ENCODE measurements around the gene MSTN. TPM values are rescaled to one million over a fixed set of nuclear protein-coding genes. Genes with fewer than 3 reads are reported as not detected.

The MSTN gene
- 0.85 TPM for total RNA-seq

DNA sequence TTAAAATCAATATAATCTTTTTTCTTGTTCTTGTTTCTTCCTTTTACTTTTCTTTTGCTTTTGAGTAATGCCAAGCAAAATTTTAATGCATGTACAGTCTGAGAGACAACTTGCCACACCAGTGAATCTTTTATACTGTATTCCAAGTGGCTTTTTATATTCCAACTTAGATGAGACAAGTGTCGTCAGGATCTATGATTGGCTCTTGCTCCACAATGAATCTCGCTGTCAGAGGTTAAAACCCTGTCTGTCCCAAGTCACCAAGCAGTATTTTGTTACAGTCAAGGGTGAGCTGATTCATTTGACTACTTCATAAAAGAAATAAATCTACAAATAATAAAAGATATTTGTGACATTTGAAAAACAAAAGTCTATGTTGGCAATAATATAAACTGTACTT, at the start of gene MSTN:
MSTN (minus strand) TSS at position 129 of the 400 bp plus-strand sequence. CDS start 133 bp downstream, outside the sequence.
- DNase-seq (ENCODE audit: low spot score) (no peak), ATAC-seq (no peak)
- intact Hi-C loops (cut with DNase I) = no loop called here

DNA sequence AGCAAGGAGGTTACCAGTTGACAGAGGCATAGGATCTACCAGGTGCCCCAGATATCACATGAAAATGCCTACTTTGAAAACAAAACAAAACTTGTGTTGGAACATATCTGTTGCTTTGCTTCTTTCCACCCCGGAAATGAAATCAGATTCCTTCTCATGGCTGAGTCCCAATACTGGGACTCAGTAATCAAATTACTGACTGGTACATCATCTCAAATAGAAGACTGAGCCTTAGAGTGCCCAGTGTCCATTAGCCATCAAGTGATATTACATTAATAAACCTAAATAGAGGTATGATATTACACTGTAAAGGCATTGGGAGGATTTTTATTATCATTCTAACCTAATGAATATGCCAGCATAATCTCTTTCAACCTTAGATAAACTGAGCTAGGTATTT, 48.6 kb upstream of the MSTN start:
- DNase-seq (ENCODE audit: low spot score) (no peak), ATAC-seq (no peak)
- intact Hi-C loops (cut with DNase I) = no loop called here

DNA sequence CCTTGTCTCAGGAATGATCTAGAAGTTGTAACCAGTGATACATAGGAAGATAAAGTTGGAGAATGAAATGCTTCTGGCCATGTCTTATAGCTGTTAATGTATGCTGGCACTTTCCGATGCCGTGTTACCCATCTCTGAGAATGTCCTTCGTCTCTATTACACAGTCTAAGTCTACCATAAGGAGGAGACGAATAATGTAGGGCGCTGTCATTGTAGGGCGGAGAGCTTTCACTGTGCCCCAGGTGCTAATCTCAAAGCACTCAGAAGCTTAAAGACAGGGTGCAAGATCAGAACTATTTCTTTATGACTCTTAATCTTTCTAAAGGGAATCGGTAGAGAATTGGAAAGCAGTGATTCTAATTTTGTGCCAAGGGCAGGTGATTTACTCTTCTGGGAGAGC, 48.2 kb upstream of the MSTN start:
- ATAC-seq (no peak), DNase-seq (ENCODE audit: low spot score) (no peak)
- intact Hi-C loops (cut with DNase I) = no loop called here

DNA sequence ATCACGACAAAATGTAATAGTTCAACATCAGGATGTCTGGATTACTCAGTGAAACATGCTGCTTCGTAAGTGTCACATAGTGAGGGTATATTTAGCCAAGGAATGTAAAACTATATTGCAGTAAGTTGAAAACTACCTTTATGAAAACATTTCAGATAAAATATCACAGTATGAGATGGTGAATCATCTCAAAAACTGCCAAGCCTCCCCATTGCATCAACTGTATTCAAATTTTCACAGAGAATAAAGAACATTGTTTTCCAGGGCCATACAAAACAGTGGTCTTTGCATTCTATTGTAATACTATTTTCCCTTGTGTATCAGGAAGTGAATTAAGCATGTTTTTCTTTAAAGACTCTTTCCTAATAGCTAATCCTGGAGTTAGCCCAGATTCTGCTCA, 47.6 kb upstream of the MSTN start:
- intact Hi-C loops (cut with DNase I) = no loop called here
- no peak for DNase-seq (ENCODE audit: low spot score)
- ATAC-seq = no peak

DNA sequence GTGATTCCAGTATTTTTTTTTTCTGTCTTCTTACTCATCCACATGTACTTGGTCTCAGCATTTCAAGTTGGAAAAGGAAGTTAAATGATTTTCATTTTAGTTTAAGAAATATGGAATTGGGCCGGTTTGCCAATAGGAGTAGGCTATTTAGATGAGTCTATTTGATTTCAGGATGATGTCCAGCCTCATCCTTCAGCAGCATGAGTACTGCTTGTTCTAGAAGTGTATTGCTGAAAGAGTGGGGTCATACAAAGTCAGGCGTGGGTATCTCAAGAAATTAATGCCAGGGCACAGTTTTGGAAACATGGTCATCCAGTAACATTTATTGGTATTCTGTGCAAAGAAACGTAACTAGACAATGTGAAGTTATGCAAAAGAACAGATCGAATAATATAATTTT, 44.9 kb upstream of the MSTN start:
- DNase-seq (ENCODE audit: low spot score) (no peak), ATAC-seq (no peak)
- intact Hi-C loops (cut with DNase I) = no loop called here

DNA sequence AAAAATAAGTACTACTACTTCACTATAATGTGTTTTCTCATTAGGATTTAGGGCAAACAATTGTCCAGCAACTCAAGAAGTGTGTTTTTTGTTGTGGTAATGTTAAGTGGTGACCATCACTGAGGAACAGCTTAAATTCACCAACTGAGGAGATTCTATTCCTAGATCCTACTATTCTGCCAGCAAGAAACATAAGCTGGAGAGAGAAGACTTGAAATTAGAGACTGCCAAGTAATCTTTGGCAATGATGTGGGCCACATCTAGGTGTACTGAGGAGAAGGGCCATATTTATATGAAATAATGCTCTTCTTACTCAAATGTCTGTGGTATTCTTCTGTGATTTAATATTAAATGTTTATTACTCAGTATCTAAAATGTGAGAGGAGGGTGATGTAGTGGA, 44.3 kb upstream of the MSTN start:
- intact Hi-C loops (cut with DNase I) = no loop called here
- no peak for DNase-seq (ENCODE audit: low spot score)

DNA sequence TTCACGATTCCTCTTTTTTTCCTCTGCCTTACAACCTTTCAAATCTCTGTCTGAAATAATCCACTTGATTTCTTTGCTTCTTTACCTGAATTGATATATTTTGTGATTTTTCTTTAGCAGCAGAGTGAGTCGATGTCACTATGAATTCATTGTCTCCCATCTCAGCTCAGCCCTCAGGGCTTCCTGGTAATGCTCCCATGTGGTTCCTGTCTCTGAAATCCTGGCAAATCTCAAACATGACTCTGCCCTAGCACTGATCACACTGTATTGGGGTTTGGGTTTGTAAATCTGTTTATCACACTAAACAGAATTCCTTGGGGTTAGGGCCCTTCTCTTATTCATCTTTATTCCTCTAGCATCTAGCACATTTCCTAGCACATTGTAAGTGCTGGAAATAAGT, 43.0 kb upstream of the MSTN start:
- ATAC-seq (no peak), DNase-seq (ENCODE audit: low spot score) (no peak)
- intact Hi-C loops (cut with DNase I) = no loop called here

More for the DNA sequence above, 44.3 kb upstream of the MSTN start:
- ATAC-seq = no peak

DNA sequence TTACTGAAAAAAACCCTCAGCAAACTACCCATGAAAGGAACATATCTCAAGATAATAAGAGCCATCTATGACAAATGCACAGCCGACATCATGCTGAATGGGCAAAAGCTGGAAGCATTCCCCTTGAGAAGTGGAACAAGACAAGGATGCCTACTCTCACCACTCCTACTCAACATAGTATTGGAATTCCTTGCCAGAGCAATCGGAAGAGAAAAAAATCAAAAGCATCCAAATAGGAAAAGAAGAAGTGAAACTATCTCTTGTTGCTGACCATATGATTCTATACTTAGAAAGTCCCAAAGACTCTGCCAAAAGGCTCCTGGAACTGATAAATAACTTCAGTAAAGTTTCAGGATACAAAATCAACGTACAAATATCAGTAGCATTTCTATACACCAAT, 40.6 kb upstream of the MSTN start:
- no peak for ATAC-seq
- DNase-seq (ENCODE audit: low spot score) = no peak
- intact Hi-C loops (cut with DNase I) = no loop called here

DNA sequence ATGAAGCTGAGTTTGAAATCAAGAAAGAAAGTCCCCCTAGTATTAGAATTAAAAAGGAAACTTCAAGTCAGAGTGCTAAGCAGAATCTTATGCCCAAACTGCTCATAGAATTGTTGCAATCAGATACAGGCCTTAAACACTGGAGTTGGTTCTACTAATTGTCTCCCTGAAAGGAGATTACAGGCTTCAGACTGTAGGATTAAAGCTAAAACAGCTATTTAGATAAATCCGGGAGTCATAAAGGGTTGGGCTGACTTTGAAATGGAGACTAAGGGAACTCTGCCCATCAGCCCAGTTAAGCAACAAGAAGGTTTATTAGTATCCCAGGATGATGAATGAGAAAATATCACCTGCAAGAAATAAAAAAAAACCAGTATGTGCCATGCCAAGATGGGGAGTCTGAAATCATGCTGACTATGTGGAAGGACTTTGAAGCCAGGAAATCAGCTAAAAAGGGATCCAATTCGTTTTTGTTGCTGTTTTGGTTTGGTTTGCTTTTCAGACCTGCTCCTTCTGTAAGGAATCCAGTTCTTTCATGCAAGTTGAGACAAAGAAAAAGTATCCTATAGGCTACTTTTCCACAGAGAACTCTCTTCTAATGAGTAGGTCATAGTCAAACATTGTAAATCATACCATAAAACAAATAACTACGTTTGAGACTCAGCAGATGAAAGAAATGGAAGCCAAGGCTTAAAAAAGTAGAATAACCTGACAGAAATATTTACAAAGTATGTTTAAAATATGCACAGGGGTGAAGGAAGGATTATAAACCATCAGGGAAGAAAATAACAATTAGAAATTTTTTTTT, 37.6 kb upstream of the MSTN start:
- ATAC-seq = no peak
- DNase-seq (ENCODE audit: low spot score) = no peak
- intact Hi-C loops (cut with DNase I) = no loop called here

DNA sequence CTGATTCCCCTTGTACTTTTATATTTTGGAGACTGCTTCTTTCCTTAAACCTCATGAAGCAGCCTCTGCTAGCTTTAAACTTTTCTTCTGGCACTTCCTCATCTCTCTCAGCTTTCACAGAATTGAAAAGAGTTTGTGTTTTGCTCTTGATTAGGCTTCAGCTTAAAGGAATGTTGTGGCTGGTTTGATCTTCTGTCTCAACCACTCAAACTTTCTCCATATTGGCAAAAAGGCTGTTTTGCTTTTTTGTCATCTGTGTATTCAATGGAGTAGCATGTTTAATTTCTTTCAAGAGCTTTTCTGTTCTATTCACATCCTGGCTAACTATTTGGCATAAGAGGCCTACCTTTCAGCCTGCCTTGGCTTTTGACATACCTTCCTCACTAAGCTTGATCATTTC, 36.3 kb upstream of the MSTN start:
- intact Hi-C loops (cut with DNase I) = no loop called here
- no peak for ATAC-seq
- DNase-seq (ENCODE audit: low spot score) = no peak

DNA sequence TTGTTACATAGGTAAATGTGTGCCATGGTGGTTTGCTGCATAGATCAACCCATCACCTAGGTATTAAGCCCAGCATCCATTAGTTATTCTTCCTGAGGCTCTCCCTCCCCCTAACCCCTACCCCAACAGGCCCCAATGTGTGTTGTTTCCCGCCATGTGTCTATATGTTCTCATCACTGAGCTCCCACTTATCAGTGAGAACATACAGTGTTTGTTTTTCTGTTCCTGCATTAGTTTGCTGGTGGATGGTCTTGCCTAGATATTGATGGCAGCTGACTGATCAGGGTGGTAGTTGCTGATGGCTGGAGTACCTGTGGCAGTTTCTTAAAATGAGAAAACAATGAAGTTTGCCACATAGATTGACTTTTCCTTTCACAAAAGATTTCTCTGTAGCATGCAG, 34.6 kb upstream of the MSTN start:
- intact Hi-C loops (cut with DNase I) = no loop called here
- ATAC-seq (no peak), DNase-seq (ENCODE audit: low spot score) (no peak)

DNA sequence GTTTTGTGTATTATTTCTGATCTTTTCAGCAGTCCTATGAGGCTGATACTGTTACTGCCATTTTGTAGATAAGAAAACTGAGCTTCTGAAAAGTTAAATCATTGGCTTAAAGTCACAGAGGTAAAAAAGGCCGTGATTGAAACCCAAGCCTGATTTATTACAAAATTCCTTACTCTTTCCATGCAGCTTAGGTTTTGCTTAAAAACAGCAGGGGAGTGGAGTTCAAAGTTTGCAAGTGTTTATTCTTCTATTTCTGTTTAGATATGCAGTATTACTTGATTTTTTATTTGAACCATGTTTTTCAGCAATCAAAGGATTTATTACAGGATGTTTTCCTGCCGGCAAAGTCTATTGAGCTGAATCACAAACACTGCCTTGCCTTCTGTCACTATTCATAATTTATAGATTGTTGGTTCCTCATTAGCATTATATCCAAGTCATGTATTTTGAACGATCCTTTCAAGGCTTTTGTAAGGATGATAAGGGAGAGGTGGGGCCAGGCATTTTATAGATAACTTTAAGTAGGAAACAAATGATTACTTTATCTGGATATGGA, 31.9 kb upstream of the MSTN start:
- no peak for ATAC-seq
- DNase-seq (ENCODE audit: low spot score) = no peak
- intact Hi-C loops (cut with DNase I) = no loop called here

DNA sequence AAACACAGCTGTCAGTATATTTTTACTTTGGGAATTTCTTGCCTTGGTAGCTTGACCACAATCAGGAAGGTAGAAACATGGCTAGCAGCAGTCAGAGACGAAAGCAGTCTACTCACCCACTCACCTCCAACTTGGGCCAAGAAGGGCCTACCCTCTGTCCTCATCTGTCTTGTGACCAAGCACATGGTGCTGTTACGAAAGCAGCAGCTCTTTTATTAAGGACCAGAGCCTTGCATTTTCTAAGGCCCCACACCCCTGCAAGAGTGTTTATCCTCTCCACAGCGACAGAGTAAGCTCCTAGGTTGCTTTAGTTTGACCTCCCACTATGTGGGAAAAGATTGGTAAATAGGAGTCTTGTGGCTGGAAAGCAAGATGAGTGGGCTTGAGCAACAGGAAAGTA, 31.3 kb upstream of the MSTN start:
- ATAC-seq = peak; percentile 85
- peak; percentile 57 for DNase-seq (ENCODE audit: low spot score)
- intact Hi-C loops (cut with DNase I) = no loop called here

DNA sequence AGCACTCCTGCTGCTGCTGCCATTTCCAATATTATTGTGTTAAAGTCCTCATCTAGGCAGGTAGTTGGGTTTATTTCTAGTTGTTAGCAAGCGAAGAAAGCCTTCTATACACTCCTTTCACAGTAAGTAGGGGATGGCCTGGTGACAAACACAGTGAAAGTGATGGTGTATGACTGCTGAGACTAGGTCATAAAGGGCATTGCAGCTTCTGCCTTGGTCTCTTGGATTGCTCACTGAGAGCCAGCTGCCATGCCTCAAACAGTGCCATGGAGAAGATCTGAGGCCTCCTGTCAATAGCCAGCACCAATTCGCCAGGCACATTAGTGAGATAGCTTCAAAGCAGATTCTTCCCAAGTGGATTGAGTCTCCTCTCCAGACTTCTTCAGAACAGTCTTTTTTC, 27.6 kb upstream of the MSTN start:
- DNase-seq (ENCODE audit: low spot score) (no peak), ATAC-seq (no peak)
- intact Hi-C loops (cut with DNase I) = no loop called here

DNA sequence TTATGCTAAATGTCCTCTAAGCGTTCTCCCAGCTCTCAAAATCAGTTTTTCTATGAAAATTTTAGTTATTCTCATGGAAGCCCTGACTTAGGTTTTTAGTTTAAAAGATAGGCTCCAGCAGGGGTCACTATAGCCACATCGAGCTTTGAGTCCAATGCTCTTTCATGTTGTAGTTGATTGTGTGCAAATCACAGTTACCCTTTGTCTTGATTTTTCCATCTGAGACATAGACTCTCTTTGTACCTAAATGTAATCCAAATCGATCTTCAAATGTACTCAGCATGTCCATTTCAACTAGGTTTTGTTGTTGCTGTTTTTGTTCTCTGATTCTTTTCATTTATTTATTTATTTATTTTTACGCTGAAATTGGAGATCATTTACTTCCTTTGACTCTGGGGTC, 26.4 kb upstream of the MSTN start:
- peak; percentile 59 for DNase-seq (ENCODE audit: low spot score)
- ATAC-seq = peak; percentile 82
- intact Hi-C loops (cut with DNase I) = no loop called here

DNA sequence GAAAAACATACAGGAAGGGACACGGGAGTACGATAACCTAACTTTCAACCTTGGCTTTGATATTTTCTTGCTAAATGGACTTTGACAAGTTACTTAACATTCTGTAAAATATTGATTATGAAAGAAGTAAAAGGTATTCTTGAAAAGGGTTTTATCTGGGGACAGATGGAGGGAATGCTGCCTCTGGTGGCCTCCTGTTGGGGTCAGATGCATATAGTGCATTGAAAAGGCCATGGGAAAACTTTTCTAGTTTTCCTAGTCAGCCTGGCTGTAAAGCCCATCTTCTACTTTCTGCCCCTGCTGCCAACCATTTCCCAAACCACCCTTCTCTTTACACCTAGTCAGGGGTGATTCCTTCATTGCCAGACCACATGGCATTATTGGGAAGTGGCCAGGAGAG, 22.2 kb upstream of the MSTN start:
- intact Hi-C loops (cut with DNase I) = no loop called here
- ATAC-seq = no peak

DNA sequence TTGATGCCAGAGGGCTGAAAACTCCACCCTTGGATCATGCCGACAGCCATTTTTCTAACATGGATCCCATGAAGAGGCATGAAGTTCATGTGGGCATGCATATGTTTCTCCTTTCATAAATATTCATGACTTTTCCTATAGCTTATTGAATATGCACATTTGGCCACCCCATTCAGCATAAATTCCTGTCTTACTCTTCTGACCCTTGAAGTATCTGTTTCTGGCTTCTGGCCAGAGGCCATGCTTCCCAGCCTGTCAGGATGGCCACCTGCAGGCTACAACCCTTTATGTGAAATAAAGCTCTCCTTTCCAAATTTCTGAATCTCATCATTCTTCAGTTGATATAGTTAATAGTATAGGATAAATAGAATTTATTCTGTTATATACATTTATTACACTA, 19.6 kb upstream of the MSTN start:
- intact Hi-C loops (cut with DNase I) = no loop called here
- DNase-seq (ENCODE audit: low spot score) = no peak
- ATAC-seq = no peak

More for the DNA sequence above, 22.2 kb upstream of the MSTN start:
- DNase-seq (ENCODE audit: low spot score) = no peak

DNA sequence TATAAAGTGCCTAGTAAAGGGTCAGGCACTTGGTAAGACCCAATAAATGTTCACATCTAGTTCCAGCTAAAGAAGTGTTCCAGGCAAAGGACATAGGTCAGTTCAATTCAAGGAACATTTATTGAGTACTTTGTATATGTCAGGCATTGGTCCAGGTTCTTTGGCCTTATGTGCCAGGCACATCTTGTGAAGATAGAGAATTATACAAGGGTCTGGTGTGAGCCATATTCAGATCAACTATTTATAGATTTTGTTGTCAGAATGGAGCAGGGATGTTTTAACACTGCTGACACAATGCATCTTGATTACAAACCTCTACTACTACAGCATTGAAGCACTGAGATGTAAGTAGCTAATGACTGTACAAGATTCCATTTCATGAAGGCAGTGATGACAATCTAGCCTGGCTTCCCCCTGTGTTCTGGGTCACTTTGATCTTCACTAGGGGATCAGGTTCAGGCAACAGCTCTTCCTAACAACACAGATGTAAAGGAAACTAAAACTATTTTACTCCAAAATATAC, 18.1 kb upstream of the MSTN start:
- intact Hi-C loops (cut with DNase I) = no loop called here
- DNase-seq (ENCODE audit: low spot score) (no peak), ATAC-seq (no peak)

DNA sequence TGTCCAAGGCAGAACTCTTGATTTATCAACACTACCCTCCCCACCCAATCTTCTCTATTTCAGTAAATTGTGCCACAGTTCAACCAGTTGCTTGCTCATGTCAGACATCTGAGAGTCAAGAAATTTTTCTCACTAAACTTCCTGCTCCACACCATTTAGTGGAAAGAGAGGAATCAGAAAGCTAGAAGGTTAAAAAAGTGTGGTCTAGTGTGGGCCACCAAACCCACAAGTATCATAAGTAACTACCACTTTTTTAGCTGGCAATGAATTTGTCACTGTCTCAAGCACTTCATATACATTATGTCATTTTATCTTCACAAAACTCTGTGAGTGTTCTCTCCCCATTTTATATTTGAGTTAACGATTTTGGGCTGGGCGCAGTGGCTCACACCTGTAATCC, 16.6 kb upstream of the MSTN start:
- no peak for ATAC-seq
- intact Hi-C loops (cut with DNase I) = no loop called here
- DNase-seq (ENCODE audit: low spot score) = no peak

DNA sequence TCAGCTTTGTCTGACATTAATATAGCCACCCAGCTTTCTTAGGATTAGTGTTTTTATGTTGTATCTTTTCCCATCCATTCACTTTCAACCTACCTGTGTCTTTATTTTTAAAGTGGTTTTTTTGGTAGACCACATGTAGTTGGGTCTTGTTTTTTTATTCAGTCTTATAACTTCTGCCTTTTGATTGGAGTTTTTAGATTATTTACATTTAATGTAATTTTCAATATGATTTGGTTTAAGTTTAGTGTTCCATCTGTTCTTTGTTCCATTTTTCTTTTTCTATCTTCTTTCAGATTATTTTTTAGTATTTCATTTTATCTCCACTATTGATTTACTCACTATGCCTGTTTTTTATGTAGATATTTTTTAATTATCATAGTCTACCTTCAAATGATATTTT, 13.1 kb upstream of the MSTN start:
- intact Hi-C loops (cut with DNase I) = no loop called here
- ATAC-seq (no peak), DNase-seq (ENCODE audit: low spot score) (no peak)

Data from sciatic nerve (tissue), 2 donors.